ENCODE measurements around the gene WFS1. TPM values are rescaled to one million over a fixed set of nuclear protein-coding genes. Genes with fewer than 3 reads are reported as not detected.
A peak's percentile ranks its signal among the peaks of the same experiment; 100 is the strongest.

Gene WFS1
- total RNA-seq, 1 experiment from 2014 or later: 57.1 TPM

DNA sequence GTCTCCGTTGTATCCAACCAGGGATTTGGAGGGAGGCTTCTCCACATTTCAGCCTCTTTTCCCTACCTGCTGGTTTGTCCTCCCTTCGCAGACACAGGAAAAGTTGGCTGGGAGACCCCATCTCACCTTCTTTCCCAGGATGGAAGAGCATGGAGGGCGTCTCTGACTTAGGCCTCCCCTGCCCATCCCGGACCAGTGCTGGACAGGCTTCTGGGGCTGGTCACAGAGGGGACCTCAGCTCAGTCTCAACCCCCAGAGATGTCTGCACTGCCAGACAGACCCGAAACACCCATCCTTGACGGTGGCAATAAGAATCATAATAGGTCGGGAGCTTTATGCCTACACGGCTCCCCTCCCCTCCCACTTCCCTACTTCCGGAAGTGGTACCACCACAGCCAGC is 1.6 kb downstream of the WFS1 start:
- no peaks in the 10 kb centered on the region for H3K9me3 ChIP-seq (ENCODE audit: insufficient read depth, low read depth)
- peaks cover 40% of the 10 kb centered on the region for H3K4me1 ChIP-seq (replicated peaks; ENCODE audit: insufficient read depth)
- DNase-seq: no peak
- no peaks in the 10 kb centered on the region for H3K9me2 ChIP-seq (ENCODE audit: insufficient read depth)
- no TSS peak for BruUV-seq (replicated peaks)
- H4K20me1 ChIP-seq (ENCODE audit: insufficient read depth): peaks cover 22% of the 10 kb centered on the region
- H3K79me2 ChIP-seq (ENCODE audit: low read depth): peaks cover 11% of the 10 kb centered on the region; the same call in 1 of the 2 replicates
- H3K27me3 ChIP-seq (ENCODE audit: insufficient read depth, low read depth): no peaks in the 10 kb centered on the region
- no peaks in the 10 kb centered on the region for H3K36me3 ChIP-seq (ENCODE audit: low read depth)
- ChIA-PET POLR2A (ENCODE audit: unreplicated experiment) (no interaction called here), CTCF (interaction anchor here (0.6 kb wide), 1 partner anchor 20 kb away, joined by 3 read pairs; no protein-coding TSS in a partner anchor)
- peaks cover 22% of the 10 kb centered on the region for H3F3A ChIP-seq (ENCODE audit: insufficient read depth, low read depth)
- TF ChIP-seq CTCF (conservative IDR thresholded peaks at IDR 0.05) (no peak), EZH2 (IDR thresholded peaks at IDR 0.05; ENCODE audit: low read depth) (no peak)
- no peak overlapping the region for H3K27ac ChIP-seq
- H3K4me2 ChIP-seq: peak overlapping the region; percentile 85; the same call in 1 of the 2 replicates
- H3K4me3 ChIP-seq: no peak overlapping the region
- intact Hi-C loops (cut with micrococcal nuclease; ENCODE audit: unreplicated experiment): loop anchor here (5.0 kb wide), 1 partner anchor 416 kb away; no protein-coding TSS in a partner anchor
- no peak overlapping the region for H2AFZ ChIP-seq

- H3K27ac ChIP-seq: no peak overlapping the region
- H3K36me3 ChIP-seq (ENCODE audit: low read depth): no peaks in the 10 kb centered on the region
- no peak overlapping the region for H2AFZ ChIP-seq
- peak in 1 of 2 experiments; percentile 81 for DNase-seq
- H3K79me2 ChIP-seq (ENCODE audit: low read depth): peaks cover 11% of the 10 kb centered on the region; the same call in 1 of the 2 replicates
- H3F3A ChIP-seq (ENCODE audit: insufficient read depth, low read depth): peaks cover 22% of the 10 kb centered on the region
- TF ChIP-seq CTCF (conservative IDR thresholded peaks at IDR 0.05): no peak
- TF ChIP-seq EZH2 (IDR thresholded peaks at IDR 0.05; ENCODE audit: low read depth): no peak
- intact Hi-C loops (cut with micrococcal nuclease; ENCODE audit: unreplicated experiment): loop anchor here (2.0 to 5.0 kb wide), 2 partner anchors 41 to 415 kb away; no protein-coding TSS in a partner anchor
- H3K9me2 ChIP-seq (ENCODE audit: insufficient read depth): no peaks in the 10 kb centered on the region
- no TSS peak for BruUV-seq (replicated peaks)
- peak overlapping the region; percentile 85 for H3K4me2 ChIP-seq
- H3K27me3 ChIP-seq (ENCODE audit: insufficient read depth, low read depth): no peaks in the 10 kb centered on the region
- no peak overlapping the region for H3K4me3 ChIP-seq
- ChIA-PET POLR2A (ENCODE audit: unreplicated experiment) (no interaction called here), CTCF (no interaction called here)
- H4K20me1 ChIP-seq (ENCODE audit: insufficient read depth): peaks cover 27% of the 10 kb centered on the region
- H3K9me3 ChIP-seq (ENCODE audit: insufficient read depth, low read depth): no peaks in the 10 kb centered on the region
- peaks cover 40% of the 10 kb centered on the region for H3K4me1 ChIP-seq (replicated peaks; ENCODE audit: insufficient read depth)
Measured at GRCh38 chr4:6271701-6272465, 2.2 kb downstream of the WFS1 start.

DNA sequence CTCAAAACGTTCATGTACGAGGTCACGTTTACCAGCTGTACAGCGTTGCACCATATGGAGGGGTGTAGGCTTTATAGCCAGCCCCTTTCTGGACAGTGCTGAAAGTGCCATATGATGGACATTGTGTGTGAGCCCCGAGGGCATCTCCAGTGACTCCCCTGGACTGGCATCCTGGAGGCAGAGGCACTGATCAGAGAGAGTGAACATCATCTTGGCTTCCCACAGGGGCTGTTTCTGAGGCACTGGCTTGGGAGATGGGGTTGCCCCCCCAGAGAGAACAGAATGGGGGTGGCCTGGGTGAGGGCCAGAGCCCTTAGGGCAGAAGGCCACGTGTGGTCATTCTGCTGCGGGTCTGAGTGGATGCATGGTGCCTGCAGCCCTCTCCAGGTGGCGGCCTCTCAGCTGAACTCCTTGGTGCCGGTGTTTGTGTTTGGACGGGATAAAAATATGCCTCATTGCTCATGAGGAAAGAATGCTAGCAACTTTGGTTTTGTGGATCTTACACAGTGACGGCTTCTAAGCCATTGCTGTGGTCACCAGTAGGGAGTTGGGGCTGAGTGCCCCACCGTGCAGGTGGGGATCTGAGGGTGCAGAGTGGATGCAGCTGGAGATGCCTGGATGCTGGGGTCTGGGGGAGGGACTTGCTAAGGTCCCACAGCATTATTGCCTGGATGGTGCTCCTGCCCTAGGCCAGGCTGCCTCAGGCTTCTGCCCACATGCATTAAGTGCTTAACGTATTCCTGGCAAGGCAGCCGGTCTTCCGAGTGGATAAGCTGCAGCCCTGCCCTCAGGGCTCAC is 3.4 kb downstream of the WFS1 start:
- Histone ChIP-seq H4K20me1 (ENCODE audit: insufficient read depth) (peaks cover 27% of the 10 kb centered on the region), H3K4me1 (replicated peaks; ENCODE audit: insufficient read depth) (peaks cover 40% of the 10 kb centered on the region), H2AFZ (no peak overlapping the region), H3K9me3 (ENCODE audit: insufficient read depth, low read depth) (no peaks in the 10 kb centered on the region), H3K9me2 (ENCODE audit: insufficient read depth) (no peaks in the 10 kb centered on the region), H3F3A (ENCODE audit: insufficient read depth, low read depth) (peaks cover 22% of the 10 kb centered on the region), H3K4me3 (peak overlapping the region; percentile 23; the same call in 1 of the 2 replicates), H3K4me2 (peak overlapping the region; percentile 61), H3K36me3 (ENCODE audit: low read depth) (no peaks in the 10 kb centered on the region), H3K27me3 (ENCODE audit: insufficient read depth, low read depth) (no peaks in the 10 kb centered on the region), H3K27ac (peak overlapping the region; percentile 38), H3K79me2 (ENCODE audit: low read depth) (peaks cover 11% of the 10 kb centered on the region; the same call in 1 of the 2 replicates)
- intact Hi-C loops (cut with micrococcal nuclease; ENCODE audit: unreplicated experiment): loop anchor here (2.0 to 5.0 kb wide), 2 partner anchors 40 to 414 kb away; no protein-coding TSS in a partner anchor
- ChIA-PET CTCF (no interaction called here), POLR2A (ENCODE audit: unreplicated experiment) (no interaction called here)
- no TSS peak for BruUV-seq (replicated peaks)
- DNase-seq: peak; percentile 75 to 86
- no peak for TF ChIP-seq EZH2 (IDR thresholded peaks at IDR 0.05; ENCODE audit: low read depth)
- TF ChIP-seq CTCF (conservative IDR thresholded peaks at IDR 0.05): no peak; the same call in 1 of the 2 replicates
